ENCODE measurements around the gene MEIS2. TPM values are rescaled to one million over a fixed set of nuclear protein-coding genes. Genes with fewer than 3 reads are reported as not detected.

MEIS2 gene
- total RNA-seq, 2 experiments from 2014 or later = not detected

DNA sequence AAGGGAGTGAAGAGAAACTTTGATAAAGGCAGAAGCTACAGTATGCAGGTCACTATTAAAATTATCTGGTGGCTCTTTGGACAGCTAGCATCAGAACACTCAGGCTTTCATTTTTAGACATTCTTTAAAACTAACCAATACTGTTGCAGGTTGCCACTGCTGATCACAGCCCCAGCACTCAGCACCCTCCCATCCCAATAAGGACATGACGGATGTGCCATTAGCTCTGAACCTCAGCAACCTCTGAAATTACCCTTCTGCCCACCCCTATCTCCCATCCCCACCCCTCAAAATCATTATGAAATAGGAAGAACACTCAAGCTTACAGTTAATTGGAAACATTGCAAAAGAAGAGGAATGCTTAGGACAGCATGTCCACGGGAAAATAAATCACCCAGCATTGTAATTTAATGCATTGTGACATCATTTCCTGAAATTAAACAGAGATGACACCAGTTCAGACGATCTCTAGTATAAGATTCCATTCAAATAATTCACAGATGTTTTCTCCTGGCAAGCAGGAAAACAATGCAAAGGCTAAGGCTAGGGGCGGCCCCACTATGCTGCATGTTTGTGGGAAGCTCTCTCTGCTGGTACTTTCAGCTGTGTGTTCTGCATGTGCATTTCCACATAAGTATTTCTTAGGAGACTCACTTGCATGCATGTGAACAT, 71.6 kb downstream of the MEIS2 start:
- Mint-ChIP-seq H3K9me3 (no peaks in the 10 kb centered on the region), H3K36me3 (ENCODE audit: low read depth) (no peaks in the 10 kb centered on the region), H3K27ac (no peak overlapping the region), H3K4me3 (no peak overlapping the region), H3K27me3 (peaks cover 13% of the 10 kb centered on the region), H3K4me1 (ENCODE audit: low read depth) (no peaks in the 10 kb centered on the region)
- H3K4me3 ChIP-seq (ENCODE audit: low read length) = no peak overlapping the region
- no peak for ATAC-seq (ENCODE audit: poor library complexity)
- DNase-seq = no peak
- ChIA-PET CTCF (no interaction called here), POLR2A (no interaction called here)
- TF ChIP-seq, protein P1, sequence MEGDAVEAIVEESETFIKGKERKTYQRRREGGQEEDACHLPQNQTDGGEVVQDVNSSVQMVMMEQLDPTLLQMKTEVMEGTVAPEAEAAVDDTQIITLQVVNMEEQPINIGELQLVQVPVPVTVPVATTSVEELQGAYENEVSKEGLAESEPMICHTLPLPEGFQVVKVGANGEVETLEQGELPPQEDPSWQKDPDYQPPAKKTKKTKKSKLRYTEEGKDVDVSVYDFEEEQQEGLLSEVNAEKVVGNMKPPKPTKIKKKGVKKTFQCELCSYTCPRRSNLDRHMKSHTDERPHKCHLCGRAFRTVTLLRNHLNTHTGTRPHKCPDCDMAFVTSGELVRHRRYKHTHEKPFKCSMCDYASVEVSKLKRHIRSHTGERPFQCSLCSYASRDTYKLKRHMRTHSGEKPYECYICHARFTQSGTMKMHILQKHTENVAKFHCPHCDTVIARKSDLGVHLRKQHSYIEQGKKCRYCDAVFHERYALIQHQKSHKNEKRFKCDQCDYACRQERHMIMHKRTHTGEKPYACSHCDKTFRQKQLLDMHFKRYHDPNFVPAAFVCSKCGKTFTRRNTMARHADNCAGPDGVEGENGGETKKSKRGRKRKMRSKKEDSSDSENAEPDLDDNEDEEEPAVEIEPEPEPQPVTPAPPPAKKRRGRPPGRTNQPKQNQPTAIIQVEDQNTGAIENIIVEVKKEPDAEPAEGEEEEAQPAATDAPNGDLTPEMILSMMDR (IDR thresholded peaks at IDR 0.05) = no peak
- intact Hi-C loops (cut with DNase I, micrococcal nuclease) = no loop called here
- no peaks in the 10 kb centered on the region for H3K27me3 ChIP-seq (ENCODE audit: control insufficient read depth in 1 of 2, insufficient read depth in 2 of 2, low read length in 2 of 2)
- no peaks in the 10 kb centered on the region for H3K9me3 ChIP-seq (ENCODE audit: control insufficient read depth in 1 of 2, insufficient read depth in 1 of 2, low read length in 2 of 2)
- no peak overlapping the region for H3K27ac ChIP-seq (ENCODE audit: low read depth in 1 of 2, low read length in 2 of 2)
- H3K36me3 ChIP-seq (ENCODE audit: insufficient read depth, low read length) = no peaks in the 10 kb centered on the region
- no peaks in the 10 kb centered on the region for H3K4me1 ChIP-seq (ENCODE audit: insufficient read depth, low read length)

DNA sequence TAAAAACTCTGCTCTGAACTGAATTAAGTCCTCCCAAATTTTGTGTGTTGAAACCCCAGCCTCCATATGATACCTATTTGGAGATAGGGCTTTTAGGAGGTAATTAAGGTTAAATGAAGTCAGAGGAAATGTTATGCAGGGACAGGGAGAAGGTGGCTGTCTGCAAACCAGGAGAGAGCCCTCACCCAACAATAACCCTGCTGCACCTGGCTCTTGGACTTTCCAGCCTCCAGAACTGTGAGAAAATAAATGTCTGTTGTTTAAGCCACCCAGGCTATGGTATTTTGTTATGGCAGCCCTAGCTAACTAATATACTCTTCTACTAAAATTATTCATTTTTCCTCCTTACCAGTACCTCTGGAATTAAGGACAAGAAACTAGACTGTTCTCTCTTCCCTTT, 79.5 kb downstream of the MEIS2 start:
- Histone ChIP-seq H3K27ac (ENCODE audit: low read depth in 1 of 2, low read length in 2 of 2) (no peak overlapping the region), H3K9me3 (ENCODE audit: control insufficient read depth in 1 of 2, insufficient read depth in 1 of 2, low read length in 2 of 2) (peaks cover 0 to 4% of the 10 kb centered on the region in 2 experiments), H3K27me3 (ENCODE audit: control insufficient read depth in 1 of 2, insufficient read depth in 2 of 2, low read length in 2 of 2) (peaks cover 0 to 4% of the 10 kb centered on the region in 2 experiments), H3K4me1 (ENCODE audit: insufficient read depth, low read length) (no peaks in the 10 kb centered on the region), H3K4me3 (ENCODE audit: low read length) (no peak overlapping the region), H3K36me3 (ENCODE audit: insufficient read depth, low read length) (no peaks in the 10 kb centered on the region)
- POLR2A ChIA-PET = no interaction called here
- intact Hi-C loops (cut with DNase I, micrococcal nuclease) = no loop called here
- Mint-ChIP-seq H3K4me1 (ENCODE audit: low read depth) (no peaks in the 10 kb centered on the region), H3K27me3 (peaks cover 4% of the 10 kb centered on the region), H3K27ac (no peak overlapping the region), H3K9me3 (no peaks in the 10 kb centered on the region), H3K4me3 (no peak overlapping the region), H3K36me3 (ENCODE audit: low read depth) (no peaks in the 10 kb centered on the region)
- ATAC-seq (ENCODE audit: poor library complexity) (no peak), DNase-seq (no peak)
- CTCF ChIA-PET = no interaction called here
- TF ChIP-seq, protein P1 (IDR thresholded peaks at IDR 0.05) = no peak

DNA sequence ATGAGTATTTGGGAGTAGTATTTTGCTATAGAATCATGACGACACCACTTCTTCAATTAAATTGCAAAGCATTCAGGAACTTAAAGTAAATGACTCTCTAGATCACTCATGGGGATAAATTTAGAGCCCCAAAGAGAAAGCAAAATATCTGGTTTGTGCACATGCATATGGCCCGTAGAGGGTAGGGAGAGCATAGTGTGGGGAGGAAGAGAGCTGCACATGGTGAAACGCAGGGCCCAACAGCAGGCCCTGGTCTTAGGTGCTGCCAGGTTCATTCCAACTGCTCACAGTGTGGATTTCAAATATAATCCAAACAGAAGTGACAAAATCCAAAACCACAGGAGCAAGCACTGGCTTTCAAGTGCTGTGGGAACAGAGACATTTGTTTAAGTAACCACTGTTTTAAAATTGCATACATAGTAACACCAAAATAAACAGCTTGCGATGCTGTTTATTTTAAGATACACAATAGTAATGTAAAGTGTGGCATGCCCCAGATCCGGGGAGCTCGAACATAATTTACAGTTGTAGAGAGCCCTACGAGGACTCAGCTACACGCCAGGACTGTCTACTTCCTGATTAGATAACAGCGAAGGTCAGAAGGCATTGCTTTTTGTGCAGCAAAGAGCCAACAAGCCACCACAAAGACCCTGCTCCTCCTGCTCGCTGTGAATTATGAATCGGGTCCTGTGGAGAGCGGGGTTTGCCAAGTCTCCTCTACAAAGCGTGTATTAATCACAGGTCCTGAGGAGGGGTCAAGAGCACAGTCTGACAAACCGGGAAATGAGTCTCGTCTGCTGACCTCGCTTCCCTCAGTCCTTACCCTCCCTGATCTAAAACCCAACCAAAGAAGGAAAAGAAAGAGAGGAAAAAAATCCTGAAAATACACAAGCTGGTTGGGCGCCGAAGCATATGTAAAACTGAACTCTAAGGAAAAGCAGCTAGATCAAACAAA, 80.6 kb downstream of the MEIS2 start:
- Mint-ChIP-seq H3K4me3 (no peak overlapping the region), H3K4me1 (ENCODE audit: low read depth) (no peaks in the 10 kb centered on the region), H3K27me3 (peaks cover 4% of the 10 kb centered on the region), H3K27ac (no peak overlapping the region), H3K36me3 (ENCODE audit: low read depth) (no peaks in the 10 kb centered on the region), H3K9me3 (no peaks in the 10 kb centered on the region)
- Histone ChIP-seq H3K4me3 (ENCODE audit: low read length) (no peak overlapping the region), H3K27ac (ENCODE audit: low read depth in 1 of 2, low read length in 2 of 2) (no peak overlapping the region), H3K9me3 (ENCODE audit: control insufficient read depth in 1 of 2, insufficient read depth in 1 of 2, low read length in 2 of 2) (peaks cover 0 to 4% of the 10 kb centered on the region in 2 experiments), H3K4me1 (ENCODE audit: insufficient read depth, low read length) (no peaks in the 10 kb centered on the region), H3K36me3 (ENCODE audit: insufficient read depth, low read length) (no peaks in the 10 kb centered on the region), H3K27me3 (ENCODE audit: control insufficient read depth in 1 of 2, insufficient read depth in 2 of 2, low read length in 2 of 2) (peaks cover 0 to 4% of the 10 kb centered on the region in 2 experiments)
- TF ChIP-seq, protein P1 (IDR thresholded peaks at IDR 0.05) = no peak
- intact Hi-C loops (cut with DNase I, micrococcal nuclease) = no loop called here
- DNase-seq (no peak), ATAC-seq (ENCODE audit: poor library complexity) (no peak)
- CTCF ChIA-PET = no interaction called here
- POLR2A ChIA-PET = no interaction called here
